Hippocampal formation (tissue), 2 donors: Measurements from ENCODE around the gene GRID2.

ENCODE experiments used
- DNase-seq, 2 donors: peaks; one replicate each; lab custom pipeline; 2025; lab: John Stamatoyannopoulos, UW

The GRID2 gene

GRCh38 chr4:93748373-93749291, 1444.9 kb downstream of the GRID2 start:
- no peak for DNase-seq

GRCh38 chr4:93749292-93749761, 1445.6 kb downstream of the GRID2 start:
- no peak for DNase-seq

GRCh38 chr4:93751411-93751810, 1447.6 kb downstream of the GRID2 start:
- DNase-seq, result peak in 1 of 2 donors; percentile 29

- DNase-seq, result no peak
Observed at GRCh38 chr4:93756101-93756500, 1452.3 kb downstream of the GRID2 start.

GRCh38 chr4:93759506-93759905, 1455.7 kb downstream of the GRID2 start:
- DNase-seq, result no peak

GRCh38 chr4:93760284-93760683, 1456.5 kb downstream of the GRID2 start:
- DNase-seq, result no peak

GRCh38 chr4:93761286-93761685, 1457.5 kb downstream of the GRID2 start:
- DNase-seq, result no peak

GRCh38 chr4:93764639-93765246, 1461.0 kb downstream of the GRID2 start:
- peak; percentile 1 to 56 for DNase-seq

GRCh38 chr4:93767917-93768316, 1464.2 kb downstream of the GRID2 start:
- no peak for DNase-seq

- no peak for DNase-seq
Observed at GRCh38 chr4:93770201-93770600, 1466.4 kb downstream of the GRID2 start.

GRCh38 chr4:93771640-93772411, 1468.1 kb downstream of the GRID2 start:
- no peak for DNase-seq

GRCh38 chr4:93772858-93773257, 1469.1 kb downstream of the GRID2 start:
- no peak for DNase-seq

- no peak for DNase-seq
Observed at GRCh38 chr4:93775551-93775950, 1471.8 kb downstream of the GRID2 start.

GRCh38 chr4:93776386-93777080, 1472.8 kb downstream of the GRID2 start:
- no peak for DNase-seq

GRCh38 chr4:93777081-93777460, 1473.3 kb downstream of the GRID2 start:
- no peak for DNase-seq

GRCh38 chr4:93779228-93779627, 1475.5 kb downstream of the GRID2 start:
- no peak for DNase-seq

- no peak for DNase-seq
Observed at GRCh38 chr4:93780080-93780479, 1476.3 kb downstream of the GRID2 start.

GRCh38 chr4:93781198-93781597, 1477.4 kb downstream of the GRID2 start:
- DNase-seq, result no peak

- DNase-seq, result no peak
Observed at GRCh38 chr4:93786149-93786548, 1482.4 kb downstream of the GRID2 start.

GRCh38 chr4:93788712-93789111, 1484.9 kb downstream of the GRID2 start:
- DNase-seq, result no peak

- peak; percentile 11 to 66 for DNase-seq
Observed at GRCh38 chr4:93791570-93792195, 1487.9 kb downstream of the GRID2 start.
